OCI-LY7 (cell line): ENCODE data around the gene PPP1R26.

ENCODE experiments used
- CTCF ChIP-seq: fragments of 200-600 bp; sonication (generic); conservative IDR thresholded peaks from 2 replicates; pipeline ENCODE4 v1.5.1; 2014; ENCODE audit warnings: mild to moderate bottlenecking, antibody characterized with exemption, low read length, moderate library complexity, mixed read lengths
- EZH2phosphoT487 ChIP-seq: fragments of 200-600 bp; sonication (generic); IDR thresholded peaks from 2 replicates; pipeline ENCODE4 v1.6.1; 2018; ENCODE audit warnings: low read depth, borderline replicate concordance, mild to moderate bottlenecking, mixed run types, antibody characterized with exemption, low read length, moderate library complexity, mixed read lengths

GRCh38 chr9:135501261-135502167, 21.9 kb downstream of the PPP1R26 start:
- TF ChIP-seq CTCF (no peak), EZH2phosphoT487 (no peak)
